ENCODE data around the gene SGTA. TPM values are rescaled to one million over a fixed set of nuclear protein-coding genes. Genes with fewer than 3 reads are reported as not detected.

SGTA gene
- total RNA-seq, 1 donor from 2014 or later, result 72.6 TPM

DNA sequence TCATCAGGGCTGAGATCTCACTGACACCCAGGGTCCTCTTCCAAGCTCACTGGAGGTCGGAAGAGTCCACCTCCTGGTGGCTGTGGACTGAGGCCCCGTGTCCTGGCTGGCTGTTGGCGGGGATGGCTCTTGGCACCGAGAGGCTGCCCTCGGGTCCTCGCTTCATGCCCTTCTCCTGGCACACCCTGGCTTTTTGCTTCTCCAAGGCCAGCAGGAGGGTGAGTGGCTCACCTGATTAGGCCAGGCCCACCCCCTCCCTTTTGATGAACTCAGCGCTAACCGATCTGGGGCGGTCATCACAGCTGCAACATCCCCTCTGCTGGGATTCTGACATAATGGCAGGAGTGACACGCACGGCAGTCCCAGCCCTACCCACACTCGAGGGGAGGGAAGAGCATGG is 47.7 kb downstream of the SGTA start:
- Histone ChIP-seq H3K9me3 (replicated peaks) (peaks cover 6% of the 10 kb centered on the region), H3K4me3 (no peak overlapping the region), H3K27me3 (ENCODE audit: low read depth) (no peaks in the 10 kb centered on the region), H3K27ac (replicated peaks) (no peak overlapping the region), H3K4me1 (peaks cover 18% of the 10 kb centered on the region), H3K36me3 (peaks cover 43% of the 10 kb centered on the region)
- DNase-seq, result no peak
- intact Hi-C loops (cut with micrococcal nuclease), result no loop called here
- TF ChIP-seq, protein P1, sequence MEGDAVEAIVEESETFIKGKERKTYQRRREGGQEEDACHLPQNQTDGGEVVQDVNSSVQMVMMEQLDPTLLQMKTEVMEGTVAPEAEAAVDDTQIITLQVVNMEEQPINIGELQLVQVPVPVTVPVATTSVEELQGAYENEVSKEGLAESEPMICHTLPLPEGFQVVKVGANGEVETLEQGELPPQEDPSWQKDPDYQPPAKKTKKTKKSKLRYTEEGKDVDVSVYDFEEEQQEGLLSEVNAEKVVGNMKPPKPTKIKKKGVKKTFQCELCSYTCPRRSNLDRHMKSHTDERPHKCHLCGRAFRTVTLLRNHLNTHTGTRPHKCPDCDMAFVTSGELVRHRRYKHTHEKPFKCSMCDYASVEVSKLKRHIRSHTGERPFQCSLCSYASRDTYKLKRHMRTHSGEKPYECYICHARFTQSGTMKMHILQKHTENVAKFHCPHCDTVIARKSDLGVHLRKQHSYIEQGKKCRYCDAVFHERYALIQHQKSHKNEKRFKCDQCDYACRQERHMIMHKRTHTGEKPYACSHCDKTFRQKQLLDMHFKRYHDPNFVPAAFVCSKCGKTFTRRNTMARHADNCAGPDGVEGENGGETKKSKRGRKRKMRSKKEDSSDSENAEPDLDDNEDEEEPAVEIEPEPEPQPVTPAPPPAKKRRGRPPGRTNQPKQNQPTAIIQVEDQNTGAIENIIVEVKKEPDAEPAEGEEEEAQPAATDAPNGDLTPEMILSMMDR (IDR thresholded peaks at IDR 0.05; ENCODE audit: borderline replicate concordance), result no peak

DNA sequence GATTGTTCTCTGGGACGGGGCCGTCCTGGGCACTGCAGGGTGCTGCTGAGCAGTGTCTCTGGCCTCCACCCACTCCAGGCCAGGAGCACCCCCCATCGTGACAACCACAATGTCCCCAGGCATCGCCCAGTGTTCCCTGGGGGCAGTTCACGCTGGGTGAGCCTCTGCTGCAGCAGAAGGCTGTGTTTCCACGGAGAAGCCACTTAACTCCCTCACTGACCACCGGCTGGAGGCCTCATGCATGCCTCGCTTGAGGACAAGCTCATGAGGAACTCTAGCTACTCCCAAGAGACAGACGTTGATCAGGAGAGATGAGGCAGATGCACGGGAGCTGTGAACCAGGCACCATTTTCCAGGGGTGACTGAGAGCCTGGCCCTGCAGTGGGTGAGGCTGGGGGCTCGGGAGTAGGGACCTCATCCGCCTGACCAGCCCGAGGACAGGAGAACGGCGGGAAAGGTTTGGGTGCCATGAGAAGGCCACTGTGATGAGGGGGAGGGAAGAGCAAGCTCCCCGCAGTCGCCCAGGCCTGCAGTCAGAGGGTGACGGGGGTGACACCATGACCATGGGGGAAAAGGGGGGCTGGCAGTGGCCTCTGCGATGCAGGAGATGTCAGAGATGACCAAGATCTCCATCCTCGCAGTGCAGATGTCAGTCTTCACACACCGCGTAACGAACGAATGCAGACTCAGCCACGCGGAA is 48.3 kb downstream of the SGTA start:
- H3K36me3 ChIP-seq, result peaks cover 43% of the 10 kb centered on the region

DNA sequence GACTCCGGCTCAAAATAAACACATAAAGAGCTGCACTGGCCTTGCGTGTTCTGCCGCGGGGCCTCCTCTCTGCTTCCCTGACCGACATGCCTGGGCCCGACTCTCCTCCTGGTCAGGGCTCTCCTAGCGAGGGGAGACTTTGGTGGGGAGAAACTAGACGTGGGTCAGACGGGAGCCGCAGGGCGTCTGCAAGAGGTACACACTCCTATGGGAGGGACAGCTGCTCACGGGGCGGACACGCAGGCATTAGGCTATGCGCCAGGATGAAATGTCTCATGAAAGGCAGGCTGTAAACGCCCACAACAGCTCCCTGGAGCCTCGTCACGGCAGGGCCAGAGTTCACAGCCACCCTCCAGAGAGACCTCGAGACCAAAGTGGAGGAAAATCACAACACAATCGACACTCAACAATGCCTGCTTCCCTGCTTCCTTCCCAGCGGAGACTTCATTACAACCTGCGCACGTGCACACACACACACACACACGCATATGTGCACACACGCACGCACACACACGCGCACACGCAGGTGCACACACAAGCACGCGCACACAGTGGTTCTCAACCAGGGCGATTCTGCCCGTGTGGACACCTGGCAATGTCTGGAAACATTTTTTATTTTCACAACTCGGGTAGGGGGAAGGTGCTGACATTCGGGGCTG is 49.0 kb downstream of the SGTA start:
- DNase-seq, result no peak
- H3K4me3 ChIP-seq, result no peak overlapping the region

More for the DNA sequence above, 48.3 kb downstream of the SGTA start:
- H3K9me3 ChIP-seq (replicated peaks), result peaks cover 6% of the 10 kb centered on the region
- intact Hi-C loops (cut with micrococcal nuclease), result no loop called here
- no peak for DNase-seq
- H3K27ac ChIP-seq (replicated peaks), result no peak overlapping the region
- peaks cover 16% of the 10 kb centered on the region for H3K4me1 ChIP-seq
- TF ChIP-seq, protein P1 (IDR thresholded peaks at IDR 0.05; ENCODE audit: borderline replicate concordance), result no peak
- H3K27me3 ChIP-seq (ENCODE audit: low read depth), result no peaks in the 10 kb centered on the region
- no peak overlapping the region for H3K4me3 ChIP-seq

DNA sequence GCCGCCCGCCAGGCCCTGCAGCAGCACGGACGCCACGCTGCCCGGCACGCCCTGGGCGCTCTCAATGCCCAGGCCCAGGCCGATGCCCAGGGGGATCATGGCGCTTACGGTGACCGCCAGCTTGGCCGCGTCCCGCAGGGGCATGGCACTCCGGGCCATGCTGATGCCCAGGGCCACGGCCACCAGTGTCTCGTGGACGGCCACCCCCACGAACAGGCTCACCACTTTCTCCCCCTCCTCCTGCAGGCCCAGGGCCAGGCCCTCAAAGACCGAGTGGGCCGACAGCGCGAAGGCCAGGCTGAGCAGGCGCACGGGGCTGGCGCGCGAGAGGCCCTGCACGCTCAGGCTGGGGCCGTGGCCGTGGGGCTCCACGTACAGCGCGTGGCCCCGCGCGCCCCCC is 50.2 kb downstream of the SGTA start:
- Histone ChIP-seq H3K4me3 (no peak overlapping the region), H3K36me3 (peaks cover 43% of the 10 kb centered on the region), H3K4me1 (no peaks in the 10 kb centered on the region), H3K9me3 (replicated peaks) (peaks cover 6% of the 10 kb centered on the region), H3K27ac (replicated peaks) (no peak overlapping the region), H3K27me3 (ENCODE audit: low read depth) (peaks cover 3% of the 10 kb centered on the region)
- no peak for DNase-seq
- intact Hi-C loops (cut with micrococcal nuclease), result no loop called here
- TF ChIP-seq, protein P1 (IDR thresholded peaks at IDR 0.05; ENCODE audit: borderline replicate concordance), result no peak

More for the DNA sequence above, 49.0 kb downstream of the SGTA start:
- Histone ChIP-seq H3K27me3 (ENCODE audit: low read depth) (no peaks in the 10 kb centered on the region), H3K9me3 (replicated peaks) (peaks cover 6% of the 10 kb centered on the region), H3K27ac (replicated peaks) (no peak overlapping the region), H3K36me3 (peaks cover 43% of the 10 kb centered on the region), H3K4me1 (peaks cover 10% of the 10 kb centered on the region)
- intact Hi-C loops (cut with micrococcal nuclease), result no loop called here
- TF ChIP-seq, protein P1 (IDR thresholded peaks at IDR 0.05; ENCODE audit: borderline replicate concordance), result no peak

DNA sequence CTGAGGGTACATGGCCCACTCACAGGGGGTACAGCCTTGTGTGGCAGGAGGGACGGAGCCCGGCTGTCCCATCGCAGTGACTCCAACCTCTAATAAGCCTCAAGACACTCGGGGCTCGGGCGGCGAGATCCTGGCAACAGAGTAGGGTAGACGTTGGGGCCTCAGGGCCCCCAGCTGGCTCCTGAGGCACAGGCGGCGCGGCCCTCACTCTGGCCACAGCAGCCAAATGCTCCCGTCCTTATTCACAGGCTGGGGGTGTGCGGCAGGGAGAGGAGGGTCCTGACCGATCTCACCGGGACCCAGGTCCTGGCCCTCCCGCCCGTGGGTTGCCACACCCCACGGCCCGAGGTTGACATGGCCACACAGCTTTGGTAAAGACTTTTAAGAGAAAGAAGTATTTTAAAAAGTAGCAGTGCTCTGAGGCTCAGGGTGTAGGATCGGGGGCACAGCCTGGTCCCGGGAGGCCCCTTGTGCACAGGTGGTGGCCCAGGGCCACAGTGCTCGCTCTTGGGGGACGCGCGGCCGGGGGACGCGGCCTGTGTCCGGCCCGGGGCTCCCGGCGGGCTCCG is 50.8 kb downstream of the SGTA start:
- H3K36me3 ChIP-seq, result peaks cover 43% of the 10 kb centered on the region
- H3K9me3 ChIP-seq (replicated peaks), result peaks cover 6% of the 10 kb centered on the region
- H3K27me3 ChIP-seq (ENCODE audit: low read depth), result peaks cover 9% of the 10 kb centered on the region

More for the DNA sequence above, 50.8 kb downstream of the SGTA start:
- no peaks in the 10 kb centered on the region for H3K4me1 ChIP-seq
- H3K27ac ChIP-seq (replicated peaks), result no peak overlapping the region
- TF ChIP-seq, protein P1 (IDR thresholded peaks at IDR 0.05; ENCODE audit: borderline replicate concordance), result no peak
- no peak overlapping the region for H3K4me3 ChIP-seq
- intact Hi-C loops (cut with micrococcal nuclease), result no loop called here
- DNase-seq, result no peak

Measured in left ventricle myocardium inferior (tissue), 1 donor.